Osteocyte (in vitro differentiated cells): ENCODE results near the gene PCSK2. TPM values are rescaled to one million over a fixed set of nuclear protein-coding genes. Genes with fewer than 3 reads are reported as not detected.

Experiments
- DNase-seq: peaks from one replicate; pipeline ENCODE4 v3.0.0; 2021; ENCODE audit warnings: mixed read lengths; ENCODE audit not compliant: unreplicated experiment; ENCODE audit errors: extremely low spot score
- H3K27ac Mint-ChIP-seq: one replicate; pipeline ENCODE4 v1.8.0; 2021; ENCODE audit warnings: mild to moderate bottlenecking, mixed read lengths; ENCODE audit not compliant: unreplicated experiment
- H3K27me3 Mint-ChIP-seq: one replicate; pipeline ENCODE4 v1.8.0; 2021; ENCODE audit warnings: mixed read lengths; ENCODE audit not compliant: unreplicated experiment
- H3K36me3 Mint-ChIP-seq: one replicate; pipeline ENCODE4 v1.8.0; 2021; ENCODE audit warnings: mixed read lengths; ENCODE audit not compliant: unreplicated experiment
- H3K4me1 Mint-ChIP-seq: one replicate; pipeline ENCODE4 v1.8.0; 2021; ENCODE audit warnings: mixed read lengths; ENCODE audit not compliant: unreplicated experiment
- H3K4me3 Mint-ChIP-seq: one replicate; pipeline ENCODE4 v1.8.0; 2021; ENCODE audit warnings: mild to moderate bottlenecking, moderate library complexity, mixed read lengths; ENCODE audit not compliant: unreplicated experiment
- H3K9me3 Mint-ChIP-seq: one replicate; pipeline ENCODE4 v1.8.0; 2021; ENCODE audit warnings: mixed read lengths; ENCODE audit not compliant: unreplicated experiment
- total RNA-seq: library from RNA; stranded (reverse); gene quantifications from 2 replicates; pipeline ENCODE4 v1.2.1, GENCODE V29; 2021
- TF ChIP-seq, protein P1 (sequence below): fragments of 200-600 bp; sonication (generic); IDR thresholded peaks from 2 replicates; pipeline ENCODE4 v1.5.0; 2021; ENCODE audit warnings: antibody characterized with exemption, mild to moderate bottlenecking, moderate library complexity

PCSK2 gene
- total RNA-seq, 1 donor from 2014 or later, result not detected

DNA sequence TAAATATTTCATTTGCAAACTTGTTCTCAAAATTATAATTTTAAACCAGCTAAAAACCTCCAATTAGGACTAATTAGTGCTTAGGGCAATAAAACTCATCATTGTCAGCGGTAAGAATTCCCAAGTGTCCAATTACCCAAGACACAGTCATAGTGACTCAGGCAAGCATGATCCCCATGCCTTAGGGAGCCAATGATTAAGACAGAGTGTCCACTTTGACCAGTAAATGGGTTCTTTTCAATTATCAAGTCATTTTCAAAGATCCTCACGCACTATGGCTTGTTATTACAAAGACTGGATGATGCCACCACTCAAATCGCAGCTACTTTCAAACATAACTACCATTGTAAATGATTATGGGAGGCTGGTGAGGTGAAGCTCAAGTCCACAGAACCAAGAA is 190.4 kb downstream of the PCSK2 start:
- Mint-ChIP-seq H3K27ac (no peak overlapping the region), H3K27me3 (peaks cover 9% of the 10 kb centered on the region), H3K36me3 (no peaks in the 10 kb centered on the region), H3K4me3 (no peak overlapping the region), H3K9me3 (peaks cover 13% of the 10 kb centered on the region), H3K4me1 (no peaks in the 10 kb centered on the region)
- TF ChIP-seq, protein P1, sequence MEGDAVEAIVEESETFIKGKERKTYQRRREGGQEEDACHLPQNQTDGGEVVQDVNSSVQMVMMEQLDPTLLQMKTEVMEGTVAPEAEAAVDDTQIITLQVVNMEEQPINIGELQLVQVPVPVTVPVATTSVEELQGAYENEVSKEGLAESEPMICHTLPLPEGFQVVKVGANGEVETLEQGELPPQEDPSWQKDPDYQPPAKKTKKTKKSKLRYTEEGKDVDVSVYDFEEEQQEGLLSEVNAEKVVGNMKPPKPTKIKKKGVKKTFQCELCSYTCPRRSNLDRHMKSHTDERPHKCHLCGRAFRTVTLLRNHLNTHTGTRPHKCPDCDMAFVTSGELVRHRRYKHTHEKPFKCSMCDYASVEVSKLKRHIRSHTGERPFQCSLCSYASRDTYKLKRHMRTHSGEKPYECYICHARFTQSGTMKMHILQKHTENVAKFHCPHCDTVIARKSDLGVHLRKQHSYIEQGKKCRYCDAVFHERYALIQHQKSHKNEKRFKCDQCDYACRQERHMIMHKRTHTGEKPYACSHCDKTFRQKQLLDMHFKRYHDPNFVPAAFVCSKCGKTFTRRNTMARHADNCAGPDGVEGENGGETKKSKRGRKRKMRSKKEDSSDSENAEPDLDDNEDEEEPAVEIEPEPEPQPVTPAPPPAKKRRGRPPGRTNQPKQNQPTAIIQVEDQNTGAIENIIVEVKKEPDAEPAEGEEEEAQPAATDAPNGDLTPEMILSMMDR, result no peak
- no peak for DNase-seq

DNA sequence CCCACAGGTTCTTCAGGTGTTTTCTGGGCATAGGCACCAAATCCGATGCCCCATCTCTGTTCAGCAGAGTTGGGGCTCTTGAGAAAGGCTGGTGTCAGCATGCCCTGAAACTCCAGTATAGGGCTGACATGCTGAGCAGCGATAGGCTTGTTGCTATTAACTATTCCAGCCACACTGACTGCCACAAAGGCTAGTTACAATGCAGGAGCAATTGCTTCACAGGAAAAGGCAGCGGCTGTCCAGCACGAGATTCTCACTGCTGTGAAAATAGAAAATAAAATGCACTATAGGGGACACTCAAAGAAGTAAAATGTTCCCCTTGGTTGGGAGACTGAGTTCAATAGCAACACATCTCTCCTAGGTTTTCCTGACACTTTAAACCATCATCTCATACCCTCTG is 191.9 kb downstream of the PCSK2 start:
- Mint-ChIP-seq H3K27me3 (peaks cover 12% of the 10 kb centered on the region), H3K36me3 (no peaks in the 10 kb centered on the region), H3K4me1 (no peaks in the 10 kb centered on the region), H3K4me3 (no peak overlapping the region), H3K9me3 (peaks cover 13% of the 10 kb centered on the region), H3K27ac (no peak overlapping the region)
- DNase-seq, result no peak
- TF ChIP-seq, protein P1, result no peak

DNA sequence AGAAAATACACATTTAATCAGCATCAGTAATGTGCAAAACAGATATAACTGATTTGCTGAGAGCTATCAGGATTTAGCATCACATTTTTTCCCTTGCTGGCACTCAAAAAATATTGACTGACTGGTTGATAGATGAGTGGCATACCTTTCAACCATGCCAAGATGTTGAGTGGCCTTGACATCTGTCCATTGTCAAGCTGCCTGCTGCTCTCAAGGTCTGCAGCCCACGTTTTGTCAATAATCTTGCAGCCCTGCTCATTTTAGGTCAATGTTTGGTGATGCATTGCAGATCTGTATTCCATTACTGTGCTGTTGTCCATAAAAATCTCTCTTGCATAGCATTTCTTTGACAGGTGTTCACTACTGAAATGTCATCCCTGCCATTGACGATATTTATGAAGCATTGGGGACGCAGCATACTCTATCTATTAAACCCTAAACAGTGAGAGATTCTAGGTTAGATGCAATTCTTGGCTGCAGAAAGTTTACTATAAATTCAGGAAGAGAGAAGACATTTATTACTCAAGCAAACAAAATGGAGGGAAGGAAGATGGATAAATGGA is 192.7 kb downstream of the PCSK2 start:
- Mint-ChIP-seq H3K9me3 (peaks cover 4% of the 10 kb centered on the region), H3K4me3 (no peak overlapping the region), H3K36me3 (no peaks in the 10 kb centered on the region), H3K27ac (no peak overlapping the region), H3K27me3 (peaks cover 15% of the 10 kb centered on the region), H3K4me1 (no peaks in the 10 kb centered on the region)
- no peak for DNase-seq
- TF ChIP-seq, protein P1, result no peak

DNA sequence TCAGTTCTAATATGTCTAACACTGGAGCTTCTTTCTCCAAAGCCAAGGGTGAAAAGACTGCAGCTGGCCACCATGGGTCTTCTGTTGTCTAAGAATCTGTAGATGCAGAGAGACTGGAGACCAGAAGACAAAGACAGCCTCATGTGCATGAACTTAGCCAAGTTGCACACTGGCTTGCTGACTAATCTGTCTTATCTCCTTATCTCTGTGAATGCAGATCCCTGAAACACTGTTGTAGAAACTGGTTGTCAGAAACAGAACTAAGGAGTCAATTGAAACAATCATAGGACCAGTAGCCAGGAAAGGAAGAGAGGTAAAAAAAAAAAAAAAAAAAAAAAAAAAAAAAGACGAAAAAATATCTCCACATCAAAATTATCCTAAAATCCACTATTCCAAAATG is 194.7 kb downstream of the PCSK2 start:
- no peaks in the 10 kb centered on the region for H3K9me3 Mint-ChIP-seq
- no peak overlapping the region for H3K27ac Mint-ChIP-seq
- H3K36me3 Mint-ChIP-seq, result no peaks in the 10 kb centered on the region

DNA sequence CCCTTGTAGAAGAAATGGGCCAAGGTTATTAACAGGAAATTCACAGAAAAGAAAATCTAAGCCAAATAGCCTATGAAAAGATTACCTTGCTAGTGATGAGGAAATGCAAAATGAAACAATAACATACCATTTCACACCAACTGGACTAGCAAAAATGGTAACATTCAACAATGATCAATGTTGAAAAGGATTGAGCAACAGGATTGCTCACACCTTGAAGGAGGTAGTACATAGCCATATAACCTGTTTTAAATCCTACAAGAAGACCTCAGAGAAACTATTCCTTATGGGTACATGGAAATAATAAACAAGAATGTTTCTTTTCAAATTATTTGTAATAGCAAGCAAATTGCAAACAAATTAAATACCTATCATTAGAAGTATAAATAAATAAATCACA is 196.9 kb downstream of the PCSK2 start:
- TF ChIP-seq, protein P1, result no peak
- no peaks in the 10 kb centered on the region for H3K9me3 Mint-ChIP-seq

More for the DNA sequence above, 194.7 kb downstream of the PCSK2 start:
- Mint-ChIP-seq H3K27me3 (peaks cover 18% of the 10 kb centered on the region), H3K4me1 (no peaks in the 10 kb centered on the region), H3K4me3 (no peak overlapping the region)
- TF ChIP-seq, protein P1, result no peak
- no peak for DNase-seq

More for the DNA sequence above, 196.9 kb downstream of the PCSK2 start:
- DNase-seq, result no peak
- no peaks in the 10 kb centered on the region for H3K4me1 Mint-ChIP-seq
- H3K27ac Mint-ChIP-seq, result no peak overlapping the region
- H3K36me3 Mint-ChIP-seq, result no peaks in the 10 kb centered on the region
- peaks cover 24% of the 10 kb centered on the region for H3K27me3 Mint-ChIP-seq
- no peak overlapping the region for H3K4me3 Mint-ChIP-seq
